IMR-90 (cell line): ENCODE data around the gene MAP2K6.

Source experiments
- CHD1 ChIP-seq: IDR thresholded peaks from 2 replicates; pipeline ENCODE4 v1.6.1; 2012; ENCODE audit warnings: low read depth, low read length, improper control_type of control experiment
- MXI1 ChIP-seq: IDR thresholded peaks from 2 replicates; pipeline ENCODE4 v1.6.1; 2012; ENCODE audit warnings: low read depth, mild to moderate bottlenecking, low read length, moderate library complexity, borderline replicate concordance
- RCOR1 ChIP-seq: IDR thresholded peaks from 2 replicates; pipeline ENCODE4 v1.6.1; 2012; ENCODE audit warnings: mild to moderate bottlenecking, low read length, improper control_type of control experiment; ENCODE audit not compliant: insufficient replicate concordance
- RFX5 ChIP-seq: IDR thresholded peaks from 2 replicates; pipeline ENCODE4 v1.8.0; 2012; ENCODE audit warnings: low read depth, mild to moderate bottlenecking, low read length, moderate library complexity
- TF ChIP-seq, protein P1 (sequence below): conservative IDR thresholded peaks from 2 replicates; pipeline ENCODE4 v1.5.1; 2012; ENCODE audit warnings: mild to moderate bottlenecking, low read depth, low read length, improper control_type of control experiment

DNA sequence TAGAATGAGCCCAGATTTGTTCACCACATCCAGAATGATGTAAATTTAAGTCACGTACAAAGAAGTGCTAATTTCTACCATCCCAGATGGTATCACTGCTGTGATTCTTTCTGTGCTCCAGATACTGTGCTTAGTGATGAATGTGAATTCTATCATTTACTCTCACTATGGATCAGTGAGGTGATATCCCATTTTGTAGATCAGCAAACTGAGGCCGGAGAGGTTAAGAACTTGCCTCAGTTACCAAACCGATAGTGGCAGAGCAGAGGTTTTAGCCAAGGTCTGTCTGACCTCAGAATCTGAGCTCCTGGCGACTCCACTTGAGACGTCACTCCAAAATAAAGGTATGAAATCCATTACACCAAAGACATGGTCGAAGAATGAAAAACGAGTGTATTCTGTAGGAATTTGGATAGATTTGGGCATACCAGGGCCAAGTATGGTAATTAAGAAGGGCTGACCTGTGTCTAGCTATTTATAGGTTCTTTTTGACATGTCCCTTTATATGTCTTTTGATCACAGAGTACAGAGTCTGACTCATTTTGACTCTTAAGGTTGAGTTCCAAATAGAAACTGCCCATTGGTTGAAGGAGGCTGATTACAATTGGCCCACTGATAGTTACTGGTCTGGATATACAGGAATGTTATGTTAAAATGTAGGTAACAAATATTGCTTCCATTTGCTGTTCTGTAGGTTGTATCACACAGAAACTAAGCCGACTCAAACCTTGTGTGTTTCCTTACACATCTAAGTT, 10.0 kb downstream of the MAP2K6 start:
- TF ChIP-seq, protein P1, sequence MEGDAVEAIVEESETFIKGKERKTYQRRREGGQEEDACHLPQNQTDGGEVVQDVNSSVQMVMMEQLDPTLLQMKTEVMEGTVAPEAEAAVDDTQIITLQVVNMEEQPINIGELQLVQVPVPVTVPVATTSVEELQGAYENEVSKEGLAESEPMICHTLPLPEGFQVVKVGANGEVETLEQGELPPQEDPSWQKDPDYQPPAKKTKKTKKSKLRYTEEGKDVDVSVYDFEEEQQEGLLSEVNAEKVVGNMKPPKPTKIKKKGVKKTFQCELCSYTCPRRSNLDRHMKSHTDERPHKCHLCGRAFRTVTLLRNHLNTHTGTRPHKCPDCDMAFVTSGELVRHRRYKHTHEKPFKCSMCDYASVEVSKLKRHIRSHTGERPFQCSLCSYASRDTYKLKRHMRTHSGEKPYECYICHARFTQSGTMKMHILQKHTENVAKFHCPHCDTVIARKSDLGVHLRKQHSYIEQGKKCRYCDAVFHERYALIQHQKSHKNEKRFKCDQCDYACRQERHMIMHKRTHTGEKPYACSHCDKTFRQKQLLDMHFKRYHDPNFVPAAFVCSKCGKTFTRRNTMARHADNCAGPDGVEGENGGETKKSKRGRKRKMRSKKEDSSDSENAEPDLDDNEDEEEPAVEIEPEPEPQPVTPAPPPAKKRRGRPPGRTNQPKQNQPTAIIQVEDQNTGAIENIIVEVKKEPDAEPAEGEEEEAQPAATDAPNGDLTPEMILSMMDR: no peak
- no peak for TF ChIP-seq CHD1
- TF ChIP-seq MXI1: no peak
- TF ChIP-seq RFX5: no peak
- TF ChIP-seq RCOR1: no peak
